Lower lobe of right lung (tissue), 2 donors: Measurements from ENCODE around the gene EGFLAM. TPM values are rescaled to one million over a fixed set of nuclear protein-coding genes. Genes with fewer than 3 reads are reported as not detected.

Source experiments
- ATAC-seq, 2 donors: fragments of 200-7000 bp; cut with Tn5 transposase; one replicate each; pipeline ENCODE4 v1.9.1; 2020 to 2022; ENCODE audit warnings: mild to moderate bottlenecking in 2 of 2, moderate library complexity in 2 of 2
- DNase-seq: peaks from one replicate; pipeline ENCODE4 v3.0.0-alpha.2; 2020
- H3K27ac ChIP-seq: fragments of 200-600 bp; one replicate; pipeline ENCODE4 v1.8.0; 2022
- H3K27me3 ChIP-seq: fragments of 200-600 bp; one replicate; pipeline ENCODE4 v1.8.0; 2022; ENCODE audit warnings: low read depth
- H3K36me3 ChIP-seq: fragments of 200-600 bp; one replicate; pipeline ENCODE4 v1.8.0; 2022; ENCODE audit warnings: mild to moderate bottlenecking
- H3K4me1 ChIP-seq: fragments of 200-600 bp; one replicate; pipeline ENCODE4 v1.8.0; 2022
- H3K4me3 ChIP-seq: fragments of 200-600 bp; one replicate; pipeline ENCODE4 v1.8.0; 2022; ENCODE audit warnings: mild to moderate bottlenecking
- H3K9me3 ChIP-seq: fragments of 200-600 bp; one replicate; pipeline ENCODE4 v1.8.0; 2022
- intact Hi-C: fragments of 100-400 bp; cut with DNase I; formaldehyde crosslinking; loops from one replicate; pipeline ENCODE4 v1.11.0; 2022
- total RNA-seq: library from RNA; stranded (reverse); fragmentation: NEBNext Ultra II Directional; extraction: Animal tissue kit (Norgen Biotek cat#: 25700); gene quantifications from one replicate; pipeline ENCODE4 v1.2.1, GENCODE V29; 2021
- TF ChIP-seq, protein P1 (sequence below): fragments of 200-600 bp; IDR thresholded peaks from one replicate; pipeline ENCODE4 v1.8.0; 2022; ENCODE audit warnings: antibody characterized with exemption, mild to moderate bottlenecking
- donor health status: DM: no; HTN: yes; CAD: no; lungs with severe emphysema.

Gene EGFLAM
- total RNA-seq, 1 donor from 2014 or later: 2.4 TPM

DNA sequence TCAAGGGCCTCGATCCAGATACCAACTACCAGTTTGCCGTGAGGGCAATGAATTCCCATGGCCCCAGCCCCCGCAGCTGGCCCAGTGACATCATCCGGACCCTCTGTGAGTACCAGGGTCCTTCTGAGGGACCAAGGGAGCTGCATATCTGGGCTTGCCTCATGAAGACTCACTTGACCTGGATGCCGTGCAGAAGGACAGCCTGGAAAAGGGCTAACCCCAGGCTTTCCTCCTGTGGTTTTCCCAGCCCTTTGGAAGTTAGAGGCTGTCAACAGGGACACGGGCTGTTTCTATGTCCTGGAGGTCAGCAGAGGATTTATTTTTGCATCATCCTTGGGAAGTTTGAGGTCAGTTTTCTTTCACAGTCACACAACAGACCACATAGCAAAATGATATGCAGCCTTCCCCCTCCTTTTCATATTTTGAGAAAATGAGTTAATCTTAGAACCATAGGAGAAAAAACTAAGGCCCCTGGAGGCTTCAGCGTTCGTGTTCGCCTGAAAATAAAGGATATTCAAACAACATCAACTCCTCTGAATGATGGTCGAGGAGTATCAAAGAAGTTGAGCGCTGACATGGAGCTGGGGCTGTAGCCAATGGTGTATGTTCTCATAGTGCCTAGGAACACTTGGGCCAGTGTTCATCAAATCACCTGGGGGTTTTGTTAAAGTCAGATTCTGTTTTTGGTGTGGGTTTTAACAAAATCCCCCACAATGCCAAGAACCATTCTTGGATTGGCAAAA lies 112.2 kb downstream of the EGFLAM start:
- TF ChIP-seq, protein P1, sequence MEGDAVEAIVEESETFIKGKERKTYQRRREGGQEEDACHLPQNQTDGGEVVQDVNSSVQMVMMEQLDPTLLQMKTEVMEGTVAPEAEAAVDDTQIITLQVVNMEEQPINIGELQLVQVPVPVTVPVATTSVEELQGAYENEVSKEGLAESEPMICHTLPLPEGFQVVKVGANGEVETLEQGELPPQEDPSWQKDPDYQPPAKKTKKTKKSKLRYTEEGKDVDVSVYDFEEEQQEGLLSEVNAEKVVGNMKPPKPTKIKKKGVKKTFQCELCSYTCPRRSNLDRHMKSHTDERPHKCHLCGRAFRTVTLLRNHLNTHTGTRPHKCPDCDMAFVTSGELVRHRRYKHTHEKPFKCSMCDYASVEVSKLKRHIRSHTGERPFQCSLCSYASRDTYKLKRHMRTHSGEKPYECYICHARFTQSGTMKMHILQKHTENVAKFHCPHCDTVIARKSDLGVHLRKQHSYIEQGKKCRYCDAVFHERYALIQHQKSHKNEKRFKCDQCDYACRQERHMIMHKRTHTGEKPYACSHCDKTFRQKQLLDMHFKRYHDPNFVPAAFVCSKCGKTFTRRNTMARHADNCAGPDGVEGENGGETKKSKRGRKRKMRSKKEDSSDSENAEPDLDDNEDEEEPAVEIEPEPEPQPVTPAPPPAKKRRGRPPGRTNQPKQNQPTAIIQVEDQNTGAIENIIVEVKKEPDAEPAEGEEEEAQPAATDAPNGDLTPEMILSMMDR: no peak
- Histone ChIP-seq H3K27me3 (no peaks in the 10 kb centered on the region), H3K36me3 (no peaks in the 10 kb centered on the region), H3K4me1 (no peaks in the 10 kb centered on the region), H3K4me3 (no peak overlapping the region), H3K27ac (no peak overlapping the region), H3K9me3 (no peaks in the 10 kb centered on the region)
- DNase-seq (no peak), ATAC-seq (no peak)
- intact Hi-C loops: no loop called here

DNA sequence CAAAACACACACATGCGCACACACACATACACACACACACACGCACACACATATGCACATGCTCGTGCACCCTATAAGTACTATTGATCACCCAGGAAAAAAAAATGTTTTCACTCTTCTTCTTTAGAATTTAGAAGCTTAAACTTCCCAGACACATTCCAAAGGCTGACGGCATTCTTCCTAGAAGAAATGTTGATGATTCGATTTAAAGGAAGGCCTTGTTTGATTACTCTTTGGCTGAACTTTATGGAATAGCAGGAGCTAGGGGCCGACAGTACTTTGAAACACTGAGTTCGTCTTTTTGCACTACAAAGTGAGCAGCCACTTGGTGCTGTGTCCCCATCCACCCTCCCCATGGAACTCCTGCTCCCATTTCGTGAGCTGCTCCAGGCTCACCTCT lies 113.2 kb downstream of the EGFLAM start:
- intact Hi-C loops: no loop called here
- H3K27ac ChIP-seq: no peak overlapping the region
- no peaks in the 10 kb centered on the region for H3K36me3 ChIP-seq
- no peaks in the 10 kb centered on the region for H3K27me3 ChIP-seq
- H3K9me3 ChIP-seq: no peaks in the 10 kb centered on the region
- no peak overlapping the region for H3K4me3 ChIP-seq
- ATAC-seq: no peak
- H3K4me1 ChIP-seq: no peaks in the 10 kb centered on the region
- TF ChIP-seq, protein P1: no peak
- no peak for DNase-seq

DNA sequence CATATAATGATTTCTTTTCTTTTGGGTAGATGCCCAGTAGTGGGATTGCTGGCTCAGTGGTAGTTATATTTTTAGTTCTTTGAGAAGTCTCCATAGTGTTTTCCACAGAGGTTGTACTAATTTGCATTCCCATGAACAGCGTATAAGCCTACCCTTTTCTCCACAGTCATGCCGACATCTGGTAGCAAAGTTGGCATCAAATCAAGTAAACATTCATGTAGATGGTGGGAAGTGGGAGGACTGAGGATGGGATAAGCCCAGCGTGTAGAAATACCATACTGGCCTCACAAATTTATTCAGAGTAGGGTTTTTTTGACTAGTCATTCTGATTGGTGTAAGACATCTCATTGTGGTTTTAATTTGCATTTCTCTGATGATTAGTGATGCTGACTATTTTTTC lies 115.4 kb downstream of the EGFLAM start:
- H3K36me3 ChIP-seq: no peaks in the 10 kb centered on the region
- no peaks in the 10 kb centered on the region for H3K9me3 ChIP-seq
- peaks cover under 1% of the 10 kb centered on the region for H3K27me3 ChIP-seq
- H3K4me3 ChIP-seq: no peak overlapping the region
- TF ChIP-seq, protein P1: no peak
- no peaks in the 10 kb centered on the region for H3K4me1 ChIP-seq
- ATAC-seq (no peak), DNase-seq (no peak)
- intact Hi-C loops: no loop called here
- H3K27ac ChIP-seq: no peak overlapping the region

DNA sequence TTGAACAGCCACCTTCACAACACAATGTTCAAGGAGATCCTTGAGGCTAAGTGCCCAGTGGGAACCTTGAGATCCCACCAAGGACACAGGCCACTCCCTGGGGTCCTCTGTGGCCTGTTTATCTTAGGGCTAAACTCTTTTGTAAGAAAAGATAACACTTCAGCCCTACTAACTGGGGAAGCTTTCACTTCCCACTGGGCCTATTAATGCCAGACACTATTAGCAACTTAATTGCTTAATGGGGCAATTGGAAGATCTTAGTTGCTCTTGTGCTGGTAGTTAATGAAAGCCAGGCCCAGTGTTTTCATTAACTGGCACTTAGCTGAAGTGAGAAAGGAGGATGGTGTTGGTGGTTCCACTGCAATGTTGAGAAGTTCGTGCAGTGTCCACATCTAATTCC lies 117.1 kb downstream of the EGFLAM start:
- peaks cover 9% of the 10 kb centered on the region for H3K27me3 ChIP-seq
- ATAC-seq: no peak
- TF ChIP-seq, protein P1: no peak
- no peak overlapping the region for H3K4me3 ChIP-seq
- H3K9me3 ChIP-seq: no peaks in the 10 kb centered on the region
- no peaks in the 10 kb centered on the region for H3K4me1 ChIP-seq
- intact Hi-C loops: no loop called here
- DNase-seq: no peak
- no peak overlapping the region for H3K27ac ChIP-seq
- no peaks in the 10 kb centered on the region for H3K36me3 ChIP-seq

- ATAC-seq: no peak
Observed at GRCh38 chr5:38376404-38376803, 118.0 kb downstream of the EGFLAM start.

More at GRCh38 chr5:38376404-38376803, 118.0 kb downstream of the EGFLAM start:
- intact Hi-C loops: no loop called here
- TF ChIP-seq, protein P1: no peak
- Histone ChIP-seq H3K36me3 (no peaks in the 10 kb centered on the region), H3K4me1 (no peaks in the 10 kb centered on the region), H3K27ac (no peak overlapping the region), H3K4me3 (no peak overlapping the region), H3K27me3 (peaks cover 9% of the 10 kb centered on the region), H3K9me3 (no peaks in the 10 kb centered on the region)
- no peak for DNase-seq
